OCI-LY7 (cell line): Measurements from ENCODE around the gene BEND4. TPM values are rescaled to one million over a fixed set of nuclear protein-coding genes. Genes with fewer than 3 reads are reported as not detected.

Experiments
- BruUV-seq: library from RNA; stranded (reverse); fragments of 400-500 nt; replicated peaks from 2 replicates; lab custom pipeline; 2021; lab: Mats Ljungman, UMichigan
- CTCF ChIA-PET: fragments of 300-600 bp; sonication (Branson Sonifier 250); formaldehyde crosslinking; loops from one replicate; lab custom pipeline; 2022; ENCODE audit warnings: antibody characterized with exemption; ENCODE audit not compliant: unreplicated experiment; lab: Charles Lee
- POLR2A ChIA-PET: fragments of 300-600 bp; sonication (Branson Sonifier 250); formaldehyde crosslinking; loops from one replicate; lab custom pipeline; 2022; ENCODE audit warnings: antibody characterized with exemption; lab: Charles Lee
- DNase-seq: peaks from one replicate; pipeline ENCODE4 v3.0.0-alpha.2; 2015; ENCODE audit warnings: low spot score
- H2AFZ ChIP-seq: fragments of 200-600 bp; sonication (generic), shearing (Covaris generic); 2 replicates; pipeline ENCODE4 v1.6.1; 2014; ENCODE audit warnings: mild to moderate bottlenecking, antibody characterized with exemption, low read length, moderate library complexity
- H3K27ac ChIP-seq: fragments of 200-600 bp; sonication (generic); 2 replicates; pipeline ENCODE4 v1.5.1; 2014; ENCODE audit warnings: mixed run types, low read depth, mild to moderate bottlenecking, moderate library complexity, low read length, inconsistent platforms; ENCODE audit not compliant: poor library complexity, severe bottlenecking
- H3K36me3 ChIP-seq: fragments of 200-600 bp; sonication (generic); 2 replicates; pipeline ENCODE4 v1.6.1; 2014; ENCODE audit warnings: mild to moderate bottlenecking, antibody characterized with exemption, low read length, moderate library complexity, mixed read lengths; ENCODE audit not compliant: insufficient read depth
- H3K4me1 ChIP-seq: fragments of 200-600 bp; sonication (generic); 2 replicates; pipeline ENCODE4 v1.5.1; 2014; ENCODE audit warnings: mild to moderate bottlenecking, low read length; ENCODE audit not compliant: insufficient read depth, poor library complexity, severe bottlenecking
- H3K4me2 ChIP-seq: fragments of 200-600 bp; sonication (generic); 2 replicates; pipeline ENCODE4 v1.6.1; 2014; ENCODE audit warnings: mild to moderate bottlenecking, low read length
- H3K4me3 ChIP-seq: fragments of 200-600 bp; sonication (generic); 2 replicates; pipeline ENCODE4 v1.5.1; 2014; ENCODE audit warnings: mild to moderate bottlenecking, low read depth, low read length; ENCODE audit not compliant: poor library complexity, severe bottlenecking
- H3K79me2 ChIP-seq: fragments of 200-600 bp; sonication (generic); 2 replicates; pipeline ENCODE4 v1.6.1; 2016; ENCODE audit warnings: low read depth, mild to moderate bottlenecking, low read length, moderate library complexity, mixed read lengths; ENCODE audit not compliant: insufficient read depth
- H3K9me2 ChIP-seq: fragments of 200-600 bp; sonication (generic); 2 replicates; pipeline ENCODE4 v1.6.1; 2016; ENCODE audit warnings: mild to moderate bottlenecking, low read length, mixed read lengths; ENCODE audit not compliant: insufficient read depth
- H3K9me3 ChIP-seq: fragments of 200-600 bp; sonication (generic); 2 replicates; pipeline ENCODE4 v1.6.1; 2014; ENCODE audit warnings: mild to moderate bottlenecking, mixed run types, low read length, mixed read lengths
- H4K20me1 ChIP-seq: fragments of 200-600 bp; sonication (generic); 2 replicates; pipeline ENCODE4 v1.6.1; 2014; ENCODE audit warnings: mild to moderate bottlenecking, antibody characterized with exemption, low read length, moderate library complexity, mixed read lengths; ENCODE audit not compliant: insufficient read depth
- CTCF ChIP-seq: fragments of 200-600 bp; sonication (generic); conservative IDR thresholded peaks from 2 replicates; pipeline ENCODE4 v1.5.1; 2014; ENCODE audit warnings: mild to moderate bottlenecking, antibody characterized with exemption, low read length, moderate library complexity, mixed read lengths
- EZH2phosphoT487 ChIP-seq: fragments of 200-600 bp; sonication (generic); IDR thresholded peaks from 2 replicates; pipeline ENCODE4 v1.6.1; 2018; ENCODE audit warnings: low read depth, borderline replicate concordance, mild to moderate bottlenecking, mixed run types, antibody characterized with exemption, low read length, moderate library complexity, mixed read lengths
- intact Hi-C: fragments of 100-400 bp; cut with micrococcal nuclease; formaldehyde crosslinking; loops from one replicate; pipeline ENCODE4 v1.10.0; 2022; ENCODE audit not compliant: unreplicated experiment
- total RNA-seq, 2 experiments: library from RNA; depleted of rRNA in 1 of 2; stranded (reverse); fragments of >200 nt in 1 of 2; shearing (Covaris generic) in 1 of 2; gene quantifications; 2 replicates each; pipeline ENCODE4 v1.2.3, GENCODE V29; 2014 to 2022

The BEND4 gene
- total RNA-seq, 2 experiments from 2014 or later = 21.3 to 33.4 TPM

GRCh38 chr4:42112846-42113245 lies 39.6 kb downstream of the BEND4 start:
- no peak overlapping the region for H2AFZ ChIP-seq
- POLR2A ChIA-PET = interaction anchor here (0.6 kb wide), 1 partner anchor 245 kb away, joined by 3 read pairs; no protein-coding TSS in a partner anchor
- no peaks in the 10 kb centered on the region for H3K9me3 ChIP-seq
- no peak overlapping the region for H3K4me2 ChIP-seq
- no peak overlapping the region for H3K4me3 ChIP-seq
- intact Hi-C loops = no loop called here
- no TSS peak for BruUV-seq
- H3K4me1 ChIP-seq = no peaks in the 10 kb centered on the region
- H4K20me1 ChIP-seq = no peaks in the 10 kb centered on the region
- no peaks in the 10 kb centered on the region for H3K79me2 ChIP-seq
- no peak overlapping the region for H3K27ac ChIP-seq
- no peak for TF ChIP-seq CTCF
- no peak for TF ChIP-seq EZH2phosphoT487
- CTCF ChIA-PET = no interaction called here
- DNase-seq = no peak
- H3K36me3 ChIP-seq = peaks cover 95% of the 10 kb centered on the region
- H3K9me2 ChIP-seq = no peaks in the 10 kb centered on the region

GRCh38 chr4:42104521-42104920 lies 47.9 kb downstream of the BEND4 start:
- Histone ChIP-seq H3K4me1 (no peaks in the 10 kb centered on the region), H2AFZ (no peak overlapping the region), H3K79me2 (no peaks in the 10 kb centered on the region), H4K20me1 (no peaks in the 10 kb centered on the region; the same call in 1 of the 2 replicates), H3K4me3 (no peak overlapping the region), H3K4me2 (no peak overlapping the region), H3K27ac (no peak overlapping the region), H3K9me3 (no peaks in the 10 kb centered on the region), H3K9me2 (no peaks in the 10 kb centered on the region), H3K36me3 (peaks cover 36% of the 10 kb centered on the region)
- CTCF ChIA-PET = no interaction called here
- BruUV-seq = no TSS peak
- POLR2A ChIA-PET = no interaction called here
- intact Hi-C loops = no loop called here
- TF ChIP-seq CTCF (no peak), EZH2phosphoT487 (no peak)
- no peak for DNase-seq

GRCh38 chr4:42101446-42101975 lies 50.9 kb downstream of the BEND4 start:
- BruUV-seq = no TSS peak
- Histone ChIP-seq H3K36me3 (peaks cover 21% of the 10 kb centered on the region), H3K79me2 (no peaks in the 10 kb centered on the region), H4K20me1 (no peaks in the 10 kb centered on the region; the same call in 1 of the 2 replicates), H2AFZ (no peak overlapping the region), H3K4me2 (no peak overlapping the region), H3K4me1 (no peaks in the 10 kb centered on the region), H3K9me3 (no peaks in the 10 kb centered on the region), H3K4me3 (no peak overlapping the region), H3K27ac (no peak overlapping the region), H3K9me2 (no peaks in the 10 kb centered on the region)
- DNase-seq = no peak
- TF ChIP-seq EZH2phosphoT487 (no peak), CTCF (no peak)
- POLR2A ChIA-PET = no interaction called here
- CTCF ChIA-PET = no interaction called here
- intact Hi-C loops = no loop called here
